HepG2 (cell line): ENCODE measurements around the gene NLRC5. TPM values are rescaled to one million over a fixed set of nuclear protein-coding genes. Genes with fewer than 3 reads are reported as not detected.

ENCODE experiments used
- ATF4 ChIP-seq, 2 experiments: fragments of 450-650 bp in 1 of 2; sonication (generic) in 1 of 2; formaldehyde crosslinking; IDR thresholded peaks; 2 replicates each; pipeline versions ENCODE4 v1.5.0 to v1.8.0; 2020 to 2022; ENCODE audit warnings: mild to moderate bottlenecking in 1 of 2, missing genetic modification reagents in 1 of 2
- BRCA1 ChIP-seq: sonication (generic); formaldehyde crosslinking; IDR thresholded peaks from 2 replicates; pipeline ENCODE4 v1.4.0; 2020; ENCODE audit warnings: missing genetic modification reagents
- DNMT1 ChIP-seq: sonication (generic); formaldehyde crosslinking; IDR thresholded peaks from 2 replicates; pipeline ENCODE4 v1.5.1; 2020; ENCODE audit warnings: mild to moderate bottlenecking, missing genetic modification reagents
- EED ChIP-seq: sonication (generic); formaldehyde crosslinking; IDR thresholded peaks from 2 replicates; pipeline ENCODE4 v1.5.0; 2020; ENCODE audit warnings: mild to moderate bottlenecking, missing genetic modification reagents
- ETV6 ChIP-seq: sonication (generic); formaldehyde crosslinking; conservative IDR thresholded peaks from 2 replicates; pipeline ENCODE4 v1.4.0; 2020; ENCODE audit warnings: missing genetic modification reagents
- FOXO1 ChIP-seq: sonication (generic); formaldehyde crosslinking; IDR thresholded peaks from 2 replicates; pipeline ENCODE4 v1.4.0; 2020; ENCODE audit warnings: missing genetic modification reagents
- RARG ChIP-seq: sonication (generic); formaldehyde crosslinking; IDR thresholded peaks from 2 replicates; pipeline ENCODE4 v1.4.0; 2020; ENCODE audit warnings: low read depth, mild to moderate bottlenecking, missing genetic modification reagents
- SMAD9 ChIP-seq: sonication (generic); formaldehyde crosslinking; IDR thresholded peaks from 2 replicates; pipeline ENCODE4 v1.5.1; 2020; ENCODE audit warnings: mild to moderate bottlenecking, missing genetic modification reagents
- TEAD3 ChIP-seq: optimal IDR thresholded peaks from 2 replicates; pipeline ENCODE3; 2016; ENCODE audit warnings: borderline replicate concordance
- ZBTB38 ChIP-seq: sonication (generic); formaldehyde crosslinking; IDR thresholded peaks from 2 replicates; pipeline ENCODE4 v1.5.1; 2020; ENCODE audit warnings: mild to moderate bottlenecking, missing genetic modification reagents
- ZFP91 ChIP-seq: sonication (generic); formaldehyde crosslinking; IDR thresholded peaks from 2 replicates; pipeline ENCODE4 v1.9.0; 2022; ENCODE audit warnings: missing genetic modification reagents, mild to moderate bottlenecking, borderline replicate concordance
- ZIK1 ChIP-seq: sonication (generic); formaldehyde crosslinking; IDR thresholded peaks from 2 replicates; pipeline ENCODE4 v1.5.0; 2020; ENCODE audit warnings: mild to moderate bottlenecking, low read depth, missing genetic modification reagents, borderline replicate concordance
- ZNF232 ChIP-seq: sonication (generic); formaldehyde crosslinking; IDR thresholded peaks from 2 replicates; pipeline ENCODE4 v1.4.0; 2020; ENCODE audit warnings: missing genetic modification reagents, borderline replicate concordance
- ZNF280B ChIP-seq: sonication (generic); formaldehyde crosslinking; IDR thresholded peaks from 2 replicates; pipeline ENCODE4 v1.5.0; 2020; ENCODE audit warnings: missing genetic modification reagents, mild to moderate bottlenecking, borderline replicate concordance
- ZNF280D ChIP-seq: sonication (generic); formaldehyde crosslinking; IDR thresholded peaks from 2 replicates; pipeline ENCODE4 v1.5.1; 2020; ENCODE audit warnings: mild to moderate bottlenecking, missing genetic modification reagents
- ZNF296 ChIP-seq: sonication (generic); formaldehyde crosslinking; conservative IDR thresholded peaks from 2 replicates; pipeline ENCODE4 v1.5.0; 2020; ENCODE audit warnings: mild to moderate bottlenecking, missing genetic modification reagents
- ZNF556 ChIP-seq: sonication (generic); formaldehyde crosslinking; IDR thresholded peaks from 2 replicates; pipeline ENCODE4 v1.4.0; 2020; ENCODE audit warnings: mild to moderate bottlenecking, missing genetic modification reagents, borderline replicate concordance
- ZNF616 ChIP-seq: sonication (generic); formaldehyde crosslinking; IDR thresholded peaks from 2 replicates; pipeline ENCODE4 v1.5.0; 2020; ENCODE audit warnings: low read depth, mild to moderate bottlenecking, missing genetic modification reagents
- ZNF644 ChIP-seq: IDR thresholded peaks from 2 replicates; pipeline ENCODE4 v1.6.1; 2016; ENCODE audit warnings: low read depth
- polyA plus RNA-seq, 8 experiments: library from polyadenylated mRNA; depleted of rRNA in 3 of 8; stranded (reverse) in 7 of 8; unstranded in 1 of 8; fragments of >200 nt; fragmentation: Illumina TruSeq in 4 of 8; extraction: Trizol in 4 of 8; gene quantifications; 2 replicates each; pipeline versions ENCODE4 v1.2.1 to v1.2.3, GENCODE V29; 2011 to 2016; ENCODE audit warnings: low read depth in 4 of 8, missing spikeins in 1 of 8, mixed read lengths in 1 of 8; ENCODE audit not compliant: insufficient read depth in 1 of 8
- total RNA-seq, 5 experiments: library from RNA; depleted of rRNA; stranded (reverse); fragments of >200 nt; fragmentation: Illumina TruSeq; extraction: Trizol; gene quantifications; 2 replicates each; pipeline ENCODE4 v1.2.3, GENCODE V29; 2016; ENCODE audit warnings: low read depth in 1 of 5
- TF ChIP-seq, protein P1 (sequence below): sonication (generic); formaldehyde crosslinking; IDR thresholded peaks from 2 replicates; pipeline ENCODE4 v1.4.0; 2020; ENCODE audit warnings: missing genetic modification reagents

The NLRC5 gene
- total and polyA plus RNA-seq, 2 of the 13 experiments (the other 11 are each of a cell fraction or from before 2014, with no cell fraction given), result 6.3 to 12.7 TPM

GRCh38 chr16:57045694-57046381 lies 56.5 kb downstream of the NLRC5 start (continued):
- TF ChIP-seq ZNF280B (CRISPR knock-in tag) (no peak), DNMT1 (CRISPR knock-in tag) (no peak), ATF4 (CRISPR knock-in tag; IDR thresholded peaks at IDR 0.05) (no peak), ZFP91 (CRISPR knock-in tag) (peak; percentile 42; the same call in 1 of the 2 replicates), SMAD9 (CRISPR knock-in tag) (0 out of 2 replicates have a peak, but pooled peaks have one; percentile 12), ZNF296 (CRISPR knock-in tag) (no peak), BRCA1 (CRISPR knock-in tag) (no peak), ZNF644 (CRISPR knock-in tag) (no peak), EED (no peak), ETV6 (CRISPR knock-in tag) (0 out of 2 replicates have a peak, but pooled peaks have one; percentile 23), ZBTB38 (CRISPR knock-in tag) (peak; percentile 86), ZNF232 (CRISPR knock-in tag) (0 out of 2 replicates have a peak, but pooled peaks have one; percentile 29), TEAD3 (CRISPR knock-in tag) (peak; percentile 68), FOXO1 (CRISPR knock-in tag) (peak; percentile 91), RARG (CRISPR knock-in tag) (no peak), ZIK1 (peak; percentile 67; the same call in 1 of the 2 replicates), ZNF556 (CRISPR knock-in tag) (peak; percentile 34; the same call in 1 of the 2 replicates), ZNF280D (CRISPR knock-in tag) (no peak), ZNF616 (CRISPR knock-in tag) (no peak)
- TF ChIP-seq, protein P1, sequence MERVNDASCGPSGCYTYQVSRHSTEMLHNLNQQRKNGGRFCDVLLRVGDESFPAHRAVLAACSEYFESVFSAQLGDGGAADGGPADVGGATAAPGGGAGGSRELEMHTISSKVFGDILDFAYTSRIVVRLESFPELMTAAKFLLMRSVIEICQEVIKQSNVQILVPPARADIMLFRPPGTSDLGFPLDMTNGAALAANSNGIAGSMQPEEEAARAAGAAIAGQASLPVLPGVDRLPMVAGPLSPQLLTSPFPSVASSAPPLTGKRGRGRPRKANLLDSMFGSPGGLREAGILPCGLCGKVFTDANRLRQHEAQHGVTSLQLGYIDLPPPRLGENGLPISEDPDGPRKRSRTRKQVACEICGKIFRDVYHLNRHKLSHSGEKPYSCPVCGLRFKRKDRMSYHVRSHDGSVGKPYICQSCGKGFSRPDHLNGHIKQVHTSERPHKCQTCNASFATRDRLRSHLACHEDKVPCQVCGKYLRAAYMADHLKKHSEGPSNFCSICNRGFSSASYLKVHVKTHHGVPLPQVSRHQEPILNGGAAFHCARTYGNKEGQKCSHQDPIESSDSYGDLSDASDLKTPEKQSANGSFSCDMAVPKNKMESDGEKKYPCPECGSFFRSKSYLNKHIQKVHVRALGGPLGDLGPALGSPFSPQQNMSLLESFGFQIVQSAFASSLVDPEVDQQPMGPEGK (CRISPR knock-in tag), result peak; percentile 58; the same call in 1 of the 2 replicates
